HepG2 (cell line): ENCODE measurements around the gene GLB1L3. TPM values are rescaled to one million over a fixed set of nuclear protein-coding genes. Genes with fewer than 3 reads are reported as not detected.

Experiments
- ATAC-seq: fragments of 200-7000 bp; cut with Tn5 transposase; 3 replicates; pipeline ENCODE4 v1.9.1; 2020; ENCODE audit warnings: mild to moderate bottlenecking, moderate library complexity
- BruUV-seq: library from RNA; stranded (reverse); fragments of 400-500 nt; replicated peaks from 2 replicates; lab custom pipeline; 2021; lab: Mats Ljungman, UMichigan
- CTCF ChIA-PET: fragments of 300-600 bp; formaldehyde crosslinking; extraction: SDS; loops from one replicate; lab custom pipeline; 2021; ENCODE audit warnings: low total read pairs, inconsistent platforms, low intra/inter-chr PET ratio; lab: Yijun Ruan, JAX
- POLR2A ChIA-PET: fragments of 350-600 bp; sonication (Branson Sonifier 250); formaldehyde crosslinking; loops from one replicate; lab custom pipeline; 2020; ENCODE audit warnings: antibody characterized with exemption, inconsistent platforms; lab: Yijun Ruan, JAX
- DNase-seq: peaks from one replicate; pipeline ENCODE4 v3.0.0-alpha.2; 2015; ENCODE audit warnings: low spot score
- FAIRE-seq: peaks from 3 replicates; lab custom pipeline; 2011; peaks lifted over from hg19 to GRCh38; lab: Jason Lieb, UNC
- H2AFZ ChIP-seq: one replicate; pipeline ENCODE4 v1.6.1; 2011; ENCODE audit warnings: low read length, inconsistent platforms
- H3K27ac ChIP-seq: fragments of 300-600 bp; 3 replicates; pipeline ENCODE4 v1.8.0; 2011; ENCODE audit warnings: mixed run types, mild to moderate bottlenecking, mixed read lengths, low read length, inconsistent platforms; ENCODE audit not compliant: insufficient read depth; ENCODE audit errors: extremely low read length
- H3K27me3 ChIP-seq, 2 experiments: fragments of 200-600 bp in 1 of 2; 2 replicates in 1 of 2; 3 replicates in 1 of 2; pipeline versions ENCODE4 v1.6.0 to v1.8.0; 2011; ENCODE audit warnings: low read length in 2 of 2, mild to moderate bottlenecking in 2 of 2, moderate library complexity in 2 of 2, inconsistent platforms in 1 of 2; ENCODE audit not compliant: insufficient read depth in 2 of 2, control insufficient read depth in 1 of 2
- H3K36me3 ChIP-seq, 2 experiments: fragments of 200-600 bp in 1 of 2; replicated peaks in 1 of 2; 2 replicates in 1 of 2; 3 replicates in 1 of 2; pipeline versions ENCODE4 v1.5.1 to v1.8.0; 2011; ENCODE audit warnings: low read length in 2 of 2, inconsistent platforms in 1 of 2; ENCODE audit not compliant: insufficient read depth in 2 of 2, control insufficient read depth in 1 of 2
- H3K4me1 ChIP-seq: 2 replicates; pipeline ENCODE4 v1.5.1; 2012; ENCODE audit warnings: low read length, inconsistent platforms; ENCODE audit not compliant: insufficient read depth
- H3K4me2 ChIP-seq: 2 replicates; pipeline ENCODE4 v1.6.0; 2011; ENCODE audit warnings: low read depth, low read length, inconsistent platforms
- H3K4me3 ChIP-seq, 3 experiments: fragments of 200-600 bp in 1 of 3; sonication (generic), shearing (Covaris generic) in 1 of 3; replicated peaks in 1 of 3; 2 replicates each; pipeline ENCODE4 v1.5.1; 2011 to 2016; ENCODE audit warnings: low read length in 3 of 3, inconsistent platforms in 2 of 3, low read depth in 2 of 3, mild to moderate bottlenecking in 2 of 3, control low read depth in 1 of 3, mixed read lengths in 1 of 3; ENCODE audit not compliant: insufficient read depth in 1 of 3
- H3K79me2 ChIP-seq: one replicate; pipeline ENCODE4 v1.6.1; 2011; ENCODE audit warnings: low read length, inconsistent platforms; ENCODE audit not compliant: insufficient read depth
- H3K9ac ChIP-seq: 2 replicates; pipeline ENCODE4 v1.6.0; 2011; ENCODE audit warnings: mild to moderate bottlenecking, low read depth, low read length, inconsistent platforms; ENCODE audit not compliant: insufficient read depth
- H3K9me3 ChIP-seq: 2 replicates; pipeline ENCODE4 v1.5.1; 2012; ENCODE audit warnings: mild to moderate bottlenecking, low read length
- H4K20me1 ChIP-seq: 2 replicates; pipeline ENCODE4 v1.6.0; 2011; ENCODE audit warnings: inconsistent platforms, mild to moderate bottlenecking, low read length, moderate library complexity; ENCODE audit not compliant: insufficient read depth
- AGO1 ChIP-seq: fragments of 200-400 bp; formaldehyde crosslinking; IDR thresholded peaks from 2 replicates; pipeline ENCODE4 v1.6.1; 2017; ENCODE audit warnings: mild to moderate bottlenecking, low read depth, low read length, moderate library complexity; ENCODE audit not compliant: poor library complexity, severe bottlenecking
- CCDC6 ChIP-seq: sonication (generic); formaldehyde crosslinking; IDR thresholded peaks from 2 replicates; pipeline ENCODE4 v1.8.1; 2022; ENCODE audit warnings: mild to moderate bottlenecking, missing genetic modification reagents, moderate library complexity
- FOXC1 ChIP-seq: sonication (generic); formaldehyde crosslinking; IDR thresholded peaks from 2 replicates; pipeline ENCODE4 v1.8.0; 2022; ENCODE audit warnings: mild to moderate bottlenecking, missing genetic modification reagents, borderline replicate concordance
- FOXM1 ChIP-seq: sonication (generic); formaldehyde crosslinking; IDR thresholded peaks from 2 replicates; pipeline ENCODE4 v1.5.0; 2020; ENCODE audit warnings: missing genetic modification reagents
- MAFK ChIP-seq, 2 experiments: IDR thresholded peaks in 1 of 2; conservative IDR thresholded peaks in 1 of 2; 2 replicates each; pipeline ENCODE4 v1.6.1; 2011; ENCODE audit warnings: improper control_type of control experiment in 2 of 2, low read length in 2 of 2
- TCF12 ChIP-seq, 2 experiments: fragments of 450-650 bp in 1 of 2; sonication (generic) in 1 of 2; formaldehyde crosslinking in 1 of 2; IDR thresholded peaks; 2 replicates each; pipeline versions ENCODE4 v1.6.1 to v1.8.0; 2017 to 2022; ENCODE audit warnings: antibody characterized with exemption in 1 of 2, mild to moderate bottlenecking in 1 of 2, missing genetic modification reagents in 1 of 2, moderate library complexity in 1 of 2
- ZFAT ChIP-seq: sonication (generic); formaldehyde crosslinking; conservative IDR thresholded peaks from 2 replicates; pipeline ENCODE4 v1.8.1; 2023; ENCODE audit warnings: missing genetic modification reagents, inconsistent platforms
- ZNF276 ChIP-seq: sonication (generic); formaldehyde crosslinking; IDR thresholded peaks from 2 replicates; pipeline ENCODE4 v1.4.0; 2020; ENCODE audit warnings: mild to moderate bottlenecking, low read depth, missing genetic modification reagents
- ZNF33B ChIP-seq: sonication (generic); formaldehyde crosslinking; IDR thresholded peaks from 2 replicates; pipeline ENCODE4 v1.5.1; 2020; ENCODE audit warnings: mild to moderate bottlenecking, missing genetic modification reagents
- WGBS: methylation state at CpG from one replicate; pipeline ENCODE4 v1.1.6; 2017; ENCODE audit warnings: low lambda C conversion rate; 5-methylcytosine and 5-hydroxymethylcytosine counted together
- in situ Hi-C: cut with HindIII; loops from 2 replicates; pipeline ENCODE4 v1.10.0; 2017; ENCODE audit warnings: low pct_unique_long_range_greater_than_20kb; ENCODE audit not compliant: extremely low pct_ligation_motif_present
- intact Hi-C: fragments of 100-400 bp; cut with micrococcal nuclease; formaldehyde crosslinking; loops from one replicate; pipeline ENCODE4 v1.10.0; 2022; ENCODE audit not compliant: unreplicated experiment
- polyA plus RNA-seq, 8 experiments: library from polyadenylated mRNA; depleted of rRNA in 3 of 8; stranded (reverse) in 7 of 8; unstranded in 1 of 8; fragments of >200 nt; fragmentation: Illumina TruSeq in 4 of 8; extraction: Trizol in 4 of 8; gene quantifications; 2 replicates each; pipeline versions ENCODE4 v1.2.1 to v1.2.3, GENCODE V29; 2011 to 2016; ENCODE audit warnings: low read depth in 4 of 8, missing spikeins in 1 of 8, mixed read lengths in 1 of 8; ENCODE audit not compliant: insufficient read depth in 1 of 8
- total RNA-seq, 5 experiments: library from RNA; depleted of rRNA; stranded (reverse); fragments of >200 nt; fragmentation: Illumina TruSeq; extraction: Trizol; gene quantifications; 2 replicates each; pipeline ENCODE4 v1.2.3, GENCODE V29; 2016; ENCODE audit warnings: low read depth in 1 of 5
- TF ChIP-seq, protein P1 (sequence below): IDR thresholded peaks from 2 replicates; pipeline ENCODE4 v1.6.1; 2016; ENCODE audit warnings: missing compliant biosample characterization, missing genetic modification reagents, borderline replicate concordance
- TF ChIP-seq, protein P2 (sequence below), 2 experiments: sonication (generic) in 1 of 2; formaldehyde crosslinking in 1 of 2; IDR thresholded peaks; 2 replicates each; pipeline versions ENCODE4 v1.4.0 to v1.6.1; 2018 to 2020; ENCODE audit warnings: missing genetic modification reagents in 2 of 2, borderline replicate concordance in 1 of 2, low read depth in 1 of 2, mild to moderate bottlenecking in 1 of 2, missing biosample characterization in 1 of 2

Gene GLB1L3
- total and polyA plus RNA-seq, 2 of the 13 experiments (the other 11 are each of a cell fraction or from before 2014, with no cell fraction given) = not detected

GRCh38 chr11:134266440-134266839 lies 9.7 kb upstream of the GLB1L3 start:
- peaks cover 1% of the 10 kb centered on the region for H3K4me1 ChIP-seq
- H3K79me2 ChIP-seq = no peaks in the 10 kb centered on the region
- H3K9ac ChIP-seq = no peak overlapping the region
- H3K27me3 ChIP-seq = peaks cover 0 to 1% of the 10 kb centered on the region in 2 experiments; a peak in 1 of 5 replicates
- intact Hi-C loops (no loop called here), in situ Hi-C loops (no loop called here)
- no peak for DNase-seq
- no peak overlapping the region for H3K4me2 ChIP-seq
- no peak overlapping the region for H3K4me3 ChIP-seq
- no peak overlapping the region for H2AFZ ChIP-seq
- ATAC-seq = no peak
- H3K36me3 ChIP-seq = peaks cover 2 to 16% of the 10 kb centered on the region in 2 experiments; a peak in 3 of 5 replicates
- no peaks in the 10 kb centered on the region for H4K20me1 ChIP-seq
- ChIA-PET CTCF (no interaction called here), POLR2A (no interaction called here)
- WGBS = 82% methylated on average over 5 of the region's 5 CpGs
- no peaks in the 10 kb centered on the region for H3K9me3 ChIP-seq
- BruUV-seq = no TSS peak
- TF ChIP-seq FOXC1 (CRISPR knock-in tag) = no peak
- no peak for TF ChIP-seq CCDC6 (CRISPR knock-in tag)
- TF ChIP-seq, protein P1, sequence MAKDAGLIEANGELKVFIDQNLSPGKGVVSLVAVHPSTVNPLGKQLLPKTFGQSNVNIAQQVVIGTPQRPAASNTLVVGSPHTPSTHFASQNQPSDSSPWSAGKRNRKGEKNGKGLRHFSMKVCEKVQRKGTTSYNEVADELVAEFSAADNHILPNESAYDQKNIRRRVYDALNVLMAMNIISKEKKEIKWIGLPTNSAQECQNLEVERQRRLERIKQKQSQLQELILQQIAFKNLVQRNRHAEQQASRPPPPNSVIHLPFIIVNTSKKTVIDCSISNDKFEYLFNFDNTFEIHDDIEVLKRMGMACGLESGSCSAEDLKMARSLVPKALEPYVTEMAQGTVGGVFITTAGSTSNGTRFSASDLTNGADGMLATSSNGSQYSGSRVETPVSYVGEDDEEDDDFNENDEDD (CRISPR knock-in tag) = no peak
- no peak for TF ChIP-seq AGO1
- TF ChIP-seq TCF12 (IDR thresholded peaks at IDR 0.05) = no peak
- TF ChIP-seq TCF12 (CRISPR knock-in tag; IDR thresholded peaks at IDR 0.05) = no peak
- no peak for TF ChIP-seq FOXM1 (CRISPR knock-in tag)
- TF ChIP-seq ZFAT (CRISPR knock-in tag) = no peak
- FAIRE-seq = no peak
- no peak overlapping the region for H3K27ac ChIP-seq

- no peaks in the 10 kb centered on the region for H3K79me2 ChIP-seq
- 83% methylated on average over 3 of the region's 3 CpGs for WGBS
- no peak overlapping the region for H2AFZ ChIP-seq
- BruUV-seq = no TSS peak
- FAIRE-seq (no peak), ATAC-seq (no peak), DNase-seq (no peak)
- peaks cover 5% of the 10 kb centered on the region for H3K4me1 ChIP-seq
- in situ Hi-C loops = no loop called here
- no peak overlapping the region for H3K27ac ChIP-seq
- intact Hi-C loops = no loop called here
- no peaks in the 10 kb centered on the region for H4K20me1 ChIP-seq
- CTCF ChIA-PET = no interaction called here
- H3K9me3 ChIP-seq = no peaks in the 10 kb centered on the region
- H3K9ac ChIP-seq = no peak overlapping the region
- no peak overlapping the region for H3K4me2 ChIP-seq
- peaks cover 2 to 12% of the 10 kb centered on the region in 2 experiments; a peak in 3 of 5 replicates for H3K36me3 ChIP-seq
- H3K4me3 ChIP-seq = no peak overlapping the region
- POLR2A ChIA-PET = no interaction called here
- H3K27me3 ChIP-seq = peaks cover 0 to 5% of the 10 kb centered on the region in 2 experiments; a peak in 1 of 5 replicates
- TF ChIP-seq ZNF33B (no peak), MAFK (conservative IDR thresholded peaks at IDR 0.05 in 1 of 2, IDR thresholded peaks at IDR 0.05 in 1 of 2; ENCODE audit: low read length in 2 of 2) (no peak), ZNF276 (CRISPR knock-in tag) (no peak)
- TF ChIP-seq, protein P2, sequence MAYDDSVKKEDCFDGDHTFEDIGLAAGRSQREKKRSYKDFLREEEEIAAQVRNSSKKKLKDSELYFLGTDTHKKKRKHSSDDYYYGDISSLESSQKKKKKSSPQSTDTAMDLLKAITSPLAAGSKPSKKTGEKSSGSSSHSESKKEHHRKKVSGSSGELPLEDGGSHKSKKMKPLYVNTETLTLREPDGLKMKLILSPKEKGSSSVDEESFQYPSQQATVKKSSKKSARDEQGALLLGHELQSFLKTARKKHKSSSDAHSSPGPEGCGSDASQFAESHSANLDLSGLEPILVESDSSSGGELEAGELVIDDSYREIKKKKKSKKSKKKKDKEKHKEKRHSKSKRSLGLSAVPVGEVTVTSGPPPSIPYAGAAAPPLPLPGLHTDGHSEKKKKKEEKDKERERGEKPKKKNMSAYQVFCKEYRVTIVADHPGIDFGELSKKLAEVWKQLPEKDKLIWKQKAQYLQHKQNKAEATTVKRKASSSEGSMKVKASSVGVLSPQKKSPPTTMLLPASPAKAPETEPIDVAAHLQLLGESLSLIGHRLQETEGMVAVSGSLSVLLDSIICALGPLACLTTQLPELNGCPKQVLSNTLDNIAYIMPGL (CRISPR knock-in tag; IDR thresholded peaks at IDR 0.05; ENCODE audit: borderline replicate concordance in 1 of 2, low read depth in 1 of 2) = no peak
These were observed 9.3 kb upstream of the GLB1L3 start for GRCh38 chr11:134266841-134267251.
